GM10248 (cell line): ENCODE measurements around the gene PRPH2.

Experiments
- CTCF ChIA-PET: fragments of 300-600 bp; sonication (Branson Sonifier 250); formaldehyde crosslinking; extraction: SDS; loops from one replicate; lab custom pipeline; 2021; ENCODE audit warnings: antibody characterized with exemption; lab: Yijun Ruan, JAX
- POLR2A ChIA-PET: fragments of 350-650 bp; sonication (Branson Sonifier 250); formaldehyde crosslinking; extraction: SDS; loops from one replicate; lab custom pipeline; 2020; ENCODE audit warnings: antibody characterized with exemption; lab: Yijun Ruan, JAX
- DNase-seq: peaks from one replicate; pipeline ENCODE4 v3.0.0; 2012; ENCODE audit errors: extremely low spot score
- TF ChIP-seq, protein P1 (sequence below): IDR thresholded peaks from 2 replicates; pipeline ENCODE4 v1.5.1; 2012; ENCODE audit warnings: mild to moderate bottlenecking, low read depth; ENCODE audit errors: extremely low read depth, missing control alignments, control extremely low read depth

Gene PRPH2

GRCh38 chr6:42727627-42728026 is 5.2 kb upstream of the PRPH2 start:
- TF ChIP-seq, protein P1, sequence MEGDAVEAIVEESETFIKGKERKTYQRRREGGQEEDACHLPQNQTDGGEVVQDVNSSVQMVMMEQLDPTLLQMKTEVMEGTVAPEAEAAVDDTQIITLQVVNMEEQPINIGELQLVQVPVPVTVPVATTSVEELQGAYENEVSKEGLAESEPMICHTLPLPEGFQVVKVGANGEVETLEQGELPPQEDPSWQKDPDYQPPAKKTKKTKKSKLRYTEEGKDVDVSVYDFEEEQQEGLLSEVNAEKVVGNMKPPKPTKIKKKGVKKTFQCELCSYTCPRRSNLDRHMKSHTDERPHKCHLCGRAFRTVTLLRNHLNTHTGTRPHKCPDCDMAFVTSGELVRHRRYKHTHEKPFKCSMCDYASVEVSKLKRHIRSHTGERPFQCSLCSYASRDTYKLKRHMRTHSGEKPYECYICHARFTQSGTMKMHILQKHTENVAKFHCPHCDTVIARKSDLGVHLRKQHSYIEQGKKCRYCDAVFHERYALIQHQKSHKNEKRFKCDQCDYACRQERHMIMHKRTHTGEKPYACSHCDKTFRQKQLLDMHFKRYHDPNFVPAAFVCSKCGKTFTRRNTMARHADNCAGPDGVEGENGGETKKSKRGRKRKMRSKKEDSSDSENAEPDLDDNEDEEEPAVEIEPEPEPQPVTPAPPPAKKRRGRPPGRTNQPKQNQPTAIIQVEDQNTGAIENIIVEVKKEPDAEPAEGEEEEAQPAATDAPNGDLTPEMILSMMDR: no peak
- POLR2A ChIA-PET: no interaction called here
- no peak for DNase-seq
- CTCF ChIA-PET: interaction anchor here (0.7 to 7.0 kb wide), 19 partner anchors 9 to 180 kb away, joined by 3 to 84 read pairs (median 8); partner anchors contain the start of genes RPL7L1, TBCC and UBR2

DNA sequence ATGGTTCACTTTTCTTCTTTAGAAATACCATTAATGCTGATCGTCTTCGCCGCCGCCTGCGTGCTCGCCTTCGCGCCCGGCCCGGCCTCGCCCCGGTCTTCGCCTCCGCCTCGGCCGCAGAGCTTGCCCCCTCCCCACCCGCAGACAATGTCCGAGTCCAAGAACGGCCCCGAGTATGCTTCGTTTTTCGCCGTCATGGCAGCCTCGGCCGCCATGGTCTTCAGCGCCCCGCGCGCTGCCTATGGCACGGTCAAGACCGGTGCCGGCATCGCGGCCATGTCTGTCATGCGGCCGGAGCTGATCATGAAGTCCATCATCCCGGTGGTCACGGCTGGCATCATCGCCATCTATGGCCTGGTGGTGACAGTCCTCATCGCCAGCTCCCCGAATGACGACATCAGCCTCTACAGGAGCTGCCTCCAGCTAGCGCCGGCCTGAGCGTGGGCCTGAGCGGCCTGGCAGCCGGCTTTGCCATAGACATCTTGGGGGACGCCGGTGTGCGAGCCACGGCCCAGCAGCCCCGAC is 4.8 kb upstream of the PRPH2 start:
- POLR2A ChIA-PET: no interaction called here
- peak; percentile 35 for DNase-seq
- TF ChIP-seq, protein P1: no peak
- CTCF ChIA-PET: interaction anchor here (0.7 to 7.0 kb wide), 27 partner anchors 9 to 466 kb away, joined by 3 to 84 read pairs (median 5); partner anchors contain the start of genes RPL7L1, TBCC and UBR2

DNA sequence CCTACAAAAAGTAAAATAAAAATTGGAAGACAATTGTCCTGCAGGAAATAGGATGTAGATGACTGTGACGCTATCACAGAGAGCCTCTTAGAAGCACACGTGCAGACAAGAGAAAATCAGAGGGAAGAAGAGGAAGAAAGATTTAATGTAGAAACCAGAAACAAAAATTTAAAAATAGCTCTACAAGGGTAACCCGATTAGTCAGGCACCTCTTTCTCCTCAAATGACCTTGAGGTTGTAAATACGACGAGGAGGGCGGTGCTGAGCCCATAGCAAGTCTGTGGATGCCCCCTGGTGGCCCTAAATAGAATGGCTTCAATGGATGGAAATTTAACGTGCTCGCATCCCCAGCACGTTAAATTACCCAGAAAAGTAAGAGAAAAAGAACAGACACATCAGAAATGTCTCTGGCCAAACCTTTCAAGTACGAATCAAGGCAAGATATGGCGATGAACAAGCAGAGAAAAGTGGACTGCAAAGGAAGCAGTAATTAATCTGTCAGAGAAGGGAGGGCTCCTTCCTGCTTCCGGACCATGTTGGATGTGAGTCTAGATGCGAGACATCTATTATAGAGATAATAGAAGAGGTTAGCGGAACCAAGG is 4.2 kb upstream of the PRPH2 start:
- peak; percentile 85 for DNase-seq
- CTCF ChIA-PET: interaction anchor here (0.7 to 7.0 kb wide), 44 partner anchors 8 to 484 kb away, joined by 3 to 84 read pairs (median 5); partner anchors contain the start of genes RPL7L1, TBCC and UBR2
- POLR2A ChIA-PET: no interaction called here
- TF ChIP-seq, protein P1: peak; percentile 79

- POLR2A ChIA-PET: no interaction called here
- CTCF ChIA-PET: interaction anchor here (0.7 to 7.0 kb wide), 39 partner anchors 8 to 483 kb away, joined by 3 to 84 read pairs (median 5); partner anchors contain the start of genes RPL7L1 and TBCC
- DNase-seq: peak; percentile 3
- TF ChIP-seq, protein P1: no peak
Measured at GRCh38 chr6:42726026-42726425, 3.6 kb upstream of the PRPH2 start.

DNA sequence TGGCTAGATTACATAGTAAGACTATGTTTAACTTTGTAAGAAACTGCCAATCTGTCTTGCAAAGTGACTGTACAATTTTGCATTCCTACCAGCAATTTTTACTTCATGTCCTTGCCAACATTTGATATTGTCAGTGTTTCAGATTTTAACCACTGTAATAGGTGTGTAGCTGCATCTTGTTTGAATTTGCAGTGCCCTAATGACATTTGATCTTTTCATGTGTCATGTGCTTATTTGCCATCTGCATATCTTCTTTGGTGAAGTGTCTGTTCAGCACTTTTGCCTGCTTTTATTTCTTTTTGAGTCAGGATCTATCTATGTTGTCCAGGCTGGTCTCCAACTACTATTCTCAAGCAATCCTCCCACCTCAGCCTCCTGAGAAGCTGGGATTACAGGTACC is 2.4 kb upstream of the PRPH2 start:
- CTCF ChIA-PET: interaction anchor here (1.5 to 7.0 kb wide), 6 partner anchors 8 to 44 kb away, joined by 3 to 84 read pairs (median 10); partner anchors contain the start of gene TBCC
- DNase-seq: no peak
- TF ChIP-seq, protein P1: no peak
- POLR2A ChIA-PET: interaction anchor here (0.7 kb wide), 1 partner anchor 1572 kb away, joined by 3 read pairs; no protein-coding TSS in a partner anchor

DNA sequence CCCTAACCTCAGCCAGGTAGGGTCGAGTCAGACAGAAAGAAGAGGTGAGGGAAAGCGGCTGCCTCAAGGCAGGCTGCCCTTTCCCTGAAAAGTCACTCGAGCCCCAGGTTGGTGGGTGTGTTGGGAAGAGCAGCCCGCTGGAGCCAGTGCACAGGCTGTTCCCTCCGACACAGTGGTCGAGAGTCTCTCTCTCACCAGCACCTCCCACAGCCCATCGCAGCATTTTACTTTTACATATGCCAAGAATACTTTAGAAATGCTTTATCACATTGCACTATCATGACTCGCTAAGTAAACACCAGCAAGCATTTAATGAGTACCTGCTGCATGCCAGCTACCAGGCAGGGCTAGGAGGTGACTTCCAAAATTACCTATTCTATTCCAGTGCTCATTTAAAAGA is 1.7 kb downstream of the PRPH2 start:
- peak; percentile 3 for DNase-seq
- TF ChIP-seq, protein P1: no peak
- CTCF ChIA-PET: no interaction called here
- POLR2A ChIA-PET: no interaction called here
